Parathyroid adenoma (tissue), 2 donors: ENCODE results near the gene NF1.
"Not testable (repeated sequence)": the region's sequence is repeated elsewhere in the genome, so short reads cannot be mapped to it uniquely, and the experiment has no call there.

ENCODE experiments used
- H2AFZ ChIP-seq: fragments of 300-600 bp; sonication (generic); one replicate; pipeline ENCODE4 v1.7.0; 2017; ENCODE audit warnings: antibody characterized with exemption, mild to moderate bottlenecking
- H3K27ac ChIP-seq: fragments of 300-600 bp; sonication (generic); one replicate; pipeline ENCODE4 v1.7.0; 2017
- H3K27me3 ChIP-seq: fragments of 300-600 bp; sonication (generic); one replicate; pipeline ENCODE4 v1.7.0; 2017; ENCODE audit warnings: low read length; ENCODE audit not compliant: control insufficient read depth, insufficient read depth
- H3K36me3 ChIP-seq: fragments of 300-600 bp; sonication (generic); one replicate; pipeline ENCODE4 v1.7.0; 2017; ENCODE audit warnings: low read length; ENCODE audit not compliant: control insufficient read depth, insufficient read depth
- H3K4me1 ChIP-seq: fragments of 300-600 bp; sonication (generic); one replicate; pipeline ENCODE4 v1.7.0; 2017; ENCODE audit warnings: control low read depth
- H3K4me2 ChIP-seq: fragments of 300-600 bp; sonication (generic); one replicate; pipeline ENCODE4 v1.7.0; 2017; ENCODE audit warnings: low read length
- H3K4me3 ChIP-seq: fragments of 300-600 bp; sonication (generic); one replicate; pipeline ENCODE4 v1.7.0; 2017; ENCODE audit warnings: low read depth, low read length
- H3K79me2 ChIP-seq: fragments of 300-600 bp; sonication (generic); one replicate; pipeline ENCODE4 v1.7.0; 2017; ENCODE audit warnings: control low read depth
- H3K9ac ChIP-seq: fragments of 300-600 bp; sonication (generic); one replicate; pipeline ENCODE4 v1.7.0; 2017; ENCODE audit warnings: mild to moderate bottlenecking
- H3K9me3 ChIP-seq: fragments of 300-600 bp; sonication (generic); one replicate; pipeline ENCODE4 v1.7.0; 2017; ENCODE audit warnings: low read length; ENCODE audit not compliant: control insufficient read depth
- TF ChIP-seq, protein P1 (sequence below): fragments of 300-600 bp; sonication (generic); IDR thresholded peaks from one replicate; pipeline ENCODE4 v1.7.0; 2017; ENCODE audit warnings: antibody characterized with exemption, mild to moderate bottlenecking
- donor health status: primary hyperparathyroidism.

NF1 gene

DNA sequence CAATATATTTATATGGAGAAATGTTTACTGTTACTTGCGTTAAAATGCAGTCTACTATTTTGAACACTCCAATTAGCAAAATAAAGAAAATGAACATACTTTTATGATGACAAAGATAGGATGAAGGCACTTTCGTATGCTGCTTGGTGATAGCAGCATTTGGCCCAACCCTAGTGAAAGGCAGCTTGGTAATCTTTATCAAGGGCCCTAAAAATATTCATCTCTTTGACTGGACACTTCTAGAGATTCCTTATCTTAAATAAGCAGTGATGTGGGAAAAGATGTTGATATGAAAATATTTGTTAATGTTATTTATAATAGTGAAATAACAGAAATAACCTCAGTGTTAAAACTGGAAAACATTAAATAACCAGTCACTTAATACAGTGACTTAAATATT, 79.4 kb downstream of the NF1 start:
- Histone ChIP-seq H3K4me2 (no peak overlapping the region), H3K27ac (no peak overlapping the region), H3K79me2 (peaks cover 9% of the 10 kb centered on the region), H3K9ac (no peak overlapping the region), H3K9me3 (no peaks in the 10 kb centered on the region), H3K4me1 (no peaks in the 10 kb centered on the region), H3K4me3 (no peak overlapping the region), H3K27me3 (no peaks in the 10 kb centered on the region), H2AFZ (no peak overlapping the region), H3K36me3 (no peaks in the 10 kb centered on the region)
- TF ChIP-seq, protein P1, sequence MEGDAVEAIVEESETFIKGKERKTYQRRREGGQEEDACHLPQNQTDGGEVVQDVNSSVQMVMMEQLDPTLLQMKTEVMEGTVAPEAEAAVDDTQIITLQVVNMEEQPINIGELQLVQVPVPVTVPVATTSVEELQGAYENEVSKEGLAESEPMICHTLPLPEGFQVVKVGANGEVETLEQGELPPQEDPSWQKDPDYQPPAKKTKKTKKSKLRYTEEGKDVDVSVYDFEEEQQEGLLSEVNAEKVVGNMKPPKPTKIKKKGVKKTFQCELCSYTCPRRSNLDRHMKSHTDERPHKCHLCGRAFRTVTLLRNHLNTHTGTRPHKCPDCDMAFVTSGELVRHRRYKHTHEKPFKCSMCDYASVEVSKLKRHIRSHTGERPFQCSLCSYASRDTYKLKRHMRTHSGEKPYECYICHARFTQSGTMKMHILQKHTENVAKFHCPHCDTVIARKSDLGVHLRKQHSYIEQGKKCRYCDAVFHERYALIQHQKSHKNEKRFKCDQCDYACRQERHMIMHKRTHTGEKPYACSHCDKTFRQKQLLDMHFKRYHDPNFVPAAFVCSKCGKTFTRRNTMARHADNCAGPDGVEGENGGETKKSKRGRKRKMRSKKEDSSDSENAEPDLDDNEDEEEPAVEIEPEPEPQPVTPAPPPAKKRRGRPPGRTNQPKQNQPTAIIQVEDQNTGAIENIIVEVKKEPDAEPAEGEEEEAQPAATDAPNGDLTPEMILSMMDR = no peak

DNA sequence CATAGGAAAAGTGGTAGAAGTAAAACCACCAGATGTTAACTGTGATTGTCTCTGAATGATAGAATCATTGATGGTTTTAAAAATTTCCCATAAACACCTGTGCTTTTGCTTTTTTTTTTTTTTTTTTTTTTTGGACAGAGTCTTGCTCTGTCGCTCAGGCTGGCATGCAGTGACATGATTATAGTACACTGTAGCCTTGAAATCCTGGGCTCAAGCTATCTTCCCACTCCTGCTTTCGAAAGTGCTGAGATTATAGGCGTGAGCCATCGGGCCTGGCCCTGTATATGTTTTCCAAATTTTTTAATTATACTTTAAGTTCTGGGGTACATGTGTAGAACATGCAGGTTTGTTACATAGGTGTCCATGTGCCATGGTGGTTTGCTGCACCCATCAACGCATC, 80.5 kb downstream of the NF1 start:
- Histone ChIP-seq H3K36me3 (no peaks in the 10 kb centered on the region), H3K4me1 (no peaks in the 10 kb centered on the region)

DNA sequence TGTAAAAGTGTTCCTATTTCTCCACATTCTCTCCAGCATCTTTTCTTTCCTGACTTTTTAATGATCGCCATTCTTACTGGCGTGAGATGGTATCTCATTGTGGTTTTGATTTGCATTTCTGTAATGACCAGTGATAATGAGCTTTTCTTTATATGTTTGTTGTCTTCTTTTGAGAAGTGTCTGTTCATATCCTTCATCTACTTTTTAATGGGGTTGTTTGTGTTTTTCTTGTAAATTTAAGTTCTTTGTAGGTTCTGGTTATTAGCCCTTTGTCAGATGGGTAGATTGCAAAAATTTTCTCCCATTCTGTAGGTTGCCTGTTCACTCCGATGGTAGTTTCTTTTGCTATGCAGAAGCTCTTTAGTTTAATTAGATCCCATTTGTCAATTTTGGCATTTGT, 81.4 kb downstream of the NF1 start:
- not testable (repeated sequence) for H2AFZ ChIP-seq, H3K4me3 ChIP-seq, H3K9ac ChIP-seq, H3K36me3 ChIP-seq, H3K4me1 ChIP-seq, H3K4me2 ChIP-seq, H3K27ac ChIP-seq, H3K9me3 ChIP-seq, H3K27me3 ChIP-seq, H3K79me2 ChIP-seq

More for the DNA sequence above, 80.5 kb downstream of the NF1 start:
- no peak overlapping the region for H3K27ac ChIP-seq
- peaks cover 9% of the 10 kb centered on the region for H3K79me2 ChIP-seq
- H3K4me3 ChIP-seq = no peak overlapping the region
- H3K9ac ChIP-seq = no peak overlapping the region
- no peak overlapping the region for H2AFZ ChIP-seq
- H3K4me2 ChIP-seq = no peak overlapping the region
- H3K27me3 ChIP-seq = no peaks in the 10 kb centered on the region
- TF ChIP-seq, protein P1 = no peak
- H3K9me3 ChIP-seq = no peaks in the 10 kb centered on the region

DNA sequence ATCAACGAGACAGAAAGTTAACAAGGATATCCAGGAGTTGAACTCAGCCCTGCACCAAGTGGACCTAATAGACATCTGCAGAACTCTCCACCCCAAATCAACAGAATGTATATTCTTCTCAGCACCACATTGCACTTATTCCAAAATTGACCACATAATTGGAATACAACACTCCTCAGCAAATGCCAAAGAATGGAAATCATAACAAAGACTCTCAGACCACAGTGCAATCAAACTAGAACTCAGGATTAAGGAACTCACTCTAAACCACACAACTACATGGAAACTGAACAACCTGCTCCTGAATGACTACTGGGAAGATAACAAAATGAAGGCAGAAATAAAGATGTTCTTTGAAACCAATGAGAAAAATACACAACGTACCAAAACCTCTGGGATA, 84.2 kb downstream of the NF1 start:
- not testable (repeated sequence) for H3K36me3 ChIP-seq, H2AFZ ChIP-seq, H3K4me3 ChIP-seq, H3K9me3 ChIP-seq, H3K4me1 ChIP-seq, H3K79me2 ChIP-seq, H3K27me3 ChIP-seq, H3K27ac ChIP-seq, H3K9ac ChIP-seq, H3K4me2 ChIP-seq

DNA sequence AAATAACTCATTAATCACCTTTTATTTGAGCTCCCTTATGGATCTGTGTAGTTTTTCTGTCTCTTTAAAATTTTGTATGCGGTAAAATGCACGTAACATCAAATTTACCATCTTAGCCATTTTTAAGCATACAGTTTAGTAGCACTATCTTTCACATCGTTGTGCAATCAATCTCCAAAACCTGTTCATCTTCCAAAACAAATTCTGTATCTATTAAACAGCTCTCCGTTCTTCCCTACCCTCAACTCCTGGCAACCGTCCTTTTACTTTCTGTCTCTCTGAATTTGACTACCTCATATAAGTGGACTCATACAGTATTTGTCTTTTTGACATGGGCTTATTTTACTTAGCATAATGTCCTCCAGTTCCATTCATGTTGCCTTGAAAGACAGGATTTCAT, 100.5 kb downstream of the NF1 start:
- H3K79me2 ChIP-seq = no peaks in the 10 kb centered on the region
- no peaks in the 10 kb centered on the region for H3K36me3 ChIP-seq
- no peak overlapping the region for H2AFZ ChIP-seq
- H3K4me2 ChIP-seq = no peak overlapping the region
- H3K4me3 ChIP-seq = no peak overlapping the region
- H3K9ac ChIP-seq = no peak overlapping the region
- TF ChIP-seq, protein P1 = no peak
- H3K27me3 ChIP-seq = no peaks in the 10 kb centered on the region
- no peaks in the 10 kb centered on the region for H3K4me1 ChIP-seq
- H3K27ac ChIP-seq = no peak overlapping the region
- no peaks in the 10 kb centered on the region for H3K9me3 ChIP-seq

DNA sequence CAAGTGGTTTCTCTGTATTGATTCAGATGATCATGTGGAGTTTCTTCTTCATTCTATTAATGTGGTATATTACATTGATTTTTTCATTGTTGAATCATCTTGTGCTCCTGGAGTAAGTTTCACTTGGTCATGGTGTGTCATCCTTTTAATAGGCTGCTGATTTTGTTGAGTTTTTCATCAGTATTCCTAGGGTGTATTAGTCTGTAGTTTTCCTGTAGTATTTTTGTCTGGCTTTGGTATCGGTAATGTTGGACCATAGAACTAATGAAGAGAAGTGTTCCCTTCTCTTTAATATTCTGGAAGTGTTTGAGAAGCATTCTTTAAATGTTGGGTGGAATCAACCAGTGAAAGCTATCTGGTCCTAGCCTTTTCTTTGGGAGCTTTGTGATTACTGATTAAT, 103.2 kb downstream of the NF1 start:
- Histone ChIP-seq H3K4me1 (no peaks in the 10 kb centered on the region), H3K9ac (no peak overlapping the region), H3K27ac (no peak overlapping the region), H2AFZ (no peak overlapping the region), H3K36me3 (no peaks in the 10 kb centered on the region), H3K79me2 (no peaks in the 10 kb centered on the region), H3K4me2 (no peak overlapping the region), H3K27me3 (no peaks in the 10 kb centered on the region), H3K4me3 (no peak overlapping the region), H3K9me3 (no peaks in the 10 kb centered on the region)
- TF ChIP-seq, protein P1 = no peak

DNA sequence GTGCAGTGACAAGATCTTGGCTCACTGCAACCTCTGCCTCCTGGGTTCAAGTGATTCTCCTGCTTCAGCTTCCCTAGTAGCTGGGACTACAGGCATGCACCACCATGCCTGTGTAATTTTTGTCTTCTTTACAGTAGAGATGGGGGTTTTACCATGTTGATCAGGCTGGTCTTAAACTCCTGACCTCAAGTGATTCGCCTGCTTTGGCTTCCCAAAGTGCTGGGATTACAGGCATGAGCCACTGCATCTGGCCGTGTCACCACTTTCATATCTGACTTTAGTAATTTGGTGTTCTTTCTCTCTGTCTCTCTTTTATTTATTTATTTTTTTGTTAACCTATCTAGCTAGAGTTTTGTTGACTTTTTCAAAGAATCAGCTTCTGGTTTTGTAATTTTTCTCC, 103.9 kb downstream of the NF1 start:
- not testable (repeated sequence) for H3K4me1 ChIP-seq, H3K27me3 ChIP-seq, H3K27ac ChIP-seq, H3K79me2 ChIP-seq, H2AFZ ChIP-seq, H3K36me3 ChIP-seq, H3K4me3 ChIP-seq, H3K9me3 ChIP-seq, H3K4me2 ChIP-seq, H3K9ac ChIP-seq
